ENCODE measurements around the gene PRELP.

The PRELP gene

DNA sequence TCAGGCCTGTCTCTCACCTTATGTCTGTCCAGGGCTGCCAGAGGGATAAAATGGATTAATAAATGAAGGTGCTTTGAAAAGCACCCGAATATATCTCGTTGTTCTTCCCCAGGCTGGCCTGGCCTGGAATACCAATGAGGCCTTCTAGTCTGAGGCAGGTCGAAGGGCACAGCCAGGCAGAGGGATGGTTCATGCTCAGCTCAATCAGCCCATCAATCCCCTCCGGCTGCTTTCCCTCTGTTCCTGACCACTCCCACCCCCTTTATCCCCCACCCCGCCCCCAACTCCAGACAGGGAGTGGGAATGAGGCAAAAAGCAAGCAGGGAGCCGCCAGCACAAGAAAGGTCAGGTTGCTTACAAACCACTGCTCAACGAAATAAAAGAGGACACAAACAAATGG lies 40.0 kb upstream of the PRELP start:
- intact Hi-C loops (cut with DNase I; ENCODE audit: low total_unique reads), result no loop called here
- DNase-seq, result no peak
- H3K27ac ChIP-seq, result no peak overlapping the region

GRCh38 chr1:203437696-203438315 lies 37.8 kb upstream of the PRELP start:
- Histone ChIP-seq H3K36me3 (no peaks in the 10 kb centered on the region), H3K4me1 (peaks cover 0 to 39% (median 26%) of the 10 kb centered on the region in 4 donors), H3K9me3 (no peaks in the 10 kb centered on the region), H3K27ac (no peak overlapping the region), H3K4me3 (no peak overlapping the region), H3K27me3 (no peaks in the 10 kb centered on the region)
- intact Hi-C loops (cut with DNase I; ENCODE audit: low total_unique reads), result no loop called here
- TF ChIP-seq, protein P1, sequence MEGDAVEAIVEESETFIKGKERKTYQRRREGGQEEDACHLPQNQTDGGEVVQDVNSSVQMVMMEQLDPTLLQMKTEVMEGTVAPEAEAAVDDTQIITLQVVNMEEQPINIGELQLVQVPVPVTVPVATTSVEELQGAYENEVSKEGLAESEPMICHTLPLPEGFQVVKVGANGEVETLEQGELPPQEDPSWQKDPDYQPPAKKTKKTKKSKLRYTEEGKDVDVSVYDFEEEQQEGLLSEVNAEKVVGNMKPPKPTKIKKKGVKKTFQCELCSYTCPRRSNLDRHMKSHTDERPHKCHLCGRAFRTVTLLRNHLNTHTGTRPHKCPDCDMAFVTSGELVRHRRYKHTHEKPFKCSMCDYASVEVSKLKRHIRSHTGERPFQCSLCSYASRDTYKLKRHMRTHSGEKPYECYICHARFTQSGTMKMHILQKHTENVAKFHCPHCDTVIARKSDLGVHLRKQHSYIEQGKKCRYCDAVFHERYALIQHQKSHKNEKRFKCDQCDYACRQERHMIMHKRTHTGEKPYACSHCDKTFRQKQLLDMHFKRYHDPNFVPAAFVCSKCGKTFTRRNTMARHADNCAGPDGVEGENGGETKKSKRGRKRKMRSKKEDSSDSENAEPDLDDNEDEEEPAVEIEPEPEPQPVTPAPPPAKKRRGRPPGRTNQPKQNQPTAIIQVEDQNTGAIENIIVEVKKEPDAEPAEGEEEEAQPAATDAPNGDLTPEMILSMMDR (IDR thresholded peaks at IDR 0.05), result no peak
- no peak for DNase-seq

More for the DNA sequence above, 40.0 kb upstream of the PRELP start:
- no peak overlapping the region for H3K4me3 ChIP-seq
- TF ChIP-seq, protein P1 (IDR thresholded peaks at IDR 0.05), result no peak
- H3K36me3 ChIP-seq, result no peaks in the 10 kb centered on the region
- no peaks in the 10 kb centered on the region for H3K9me3 ChIP-seq
- no peaks in the 10 kb centered on the region for H3K27me3 ChIP-seq
- peaks cover 0 to 17% (median 12%) of the 10 kb centered on the region in 4 donors for H3K4me1 ChIP-seq

- peak overlapping the region; percentile 81 to 85 for H3K27ac ChIP-seq
- H3K9me3 ChIP-seq, result no peaks in the 10 kb centered on the region
- no peaks in the 10 kb centered on the region for H3K27me3 ChIP-seq
- H3K36me3 ChIP-seq, result no peaks in the 10 kb centered on the region
- TF ChIP-seq, protein P1 (IDR thresholded peaks at IDR 0.05), result no peak
- intact Hi-C loops (cut with DNase I; ENCODE audit: low total_unique reads), result no loop called here
- no peak overlapping the region for H3K4me3 ChIP-seq
- DNase-seq, result no peak
- H3K4me1 ChIP-seq, result peaks cover 0 to 40% (median 26%) of the 10 kb centered on the region in 4 donors
Observed at GRCh38 chr1:203439131-203439730, 36.4 kb upstream of the PRELP start.

GRCh38 chr1:203440771-203441170 lies 34.8 kb upstream of the PRELP start:
- intact Hi-C loops (cut with DNase I; ENCODE audit: low total_unique reads), result loop anchor here (1.0 to 5.0 kb wide), 3 partner anchors 70 to 168 kb away; no protein-coding TSS in a partner anchor
- H3K4me1 ChIP-seq, result peaks cover 0 to 40% (median 26%) of the 10 kb centered on the region in 4 donors
- TF ChIP-seq, protein P1 (IDR thresholded peaks at IDR 0.05), result peak; percentile 83 to 88
- peak overlapping the region; percentile 81 to 85 for H3K27ac ChIP-seq
- no peaks in the 10 kb centered on the region for H3K27me3 ChIP-seq
- H3K36me3 ChIP-seq, result no peaks in the 10 kb centered on the region
- H3K9me3 ChIP-seq, result no peaks in the 10 kb centered on the region
- H3K4me3 ChIP-seq, result no peak overlapping the region
- peak; percentile 91 to 92 for DNase-seq

DNA sequence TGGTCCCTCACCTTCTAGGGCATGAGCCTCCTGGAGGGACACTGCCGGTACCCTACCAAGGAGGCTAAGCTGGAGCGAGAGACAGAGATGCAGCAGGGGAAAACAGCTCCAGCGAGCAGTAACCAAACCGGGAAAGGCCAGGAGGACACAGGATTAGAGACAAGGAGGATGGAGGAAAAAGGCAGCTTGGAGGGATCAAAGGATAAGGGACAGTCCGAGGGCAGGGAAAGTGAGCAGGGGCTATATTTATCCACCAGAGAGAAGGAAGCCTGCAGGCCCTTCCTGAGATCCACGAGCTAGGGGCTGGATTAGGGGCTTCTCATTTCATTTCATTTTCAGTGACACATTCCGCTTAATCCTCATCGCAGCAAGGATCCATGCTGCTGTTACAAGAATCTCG lies 33.8 kb upstream of the PRELP start:
- H3K27ac ChIP-seq, result peak overlapping the region; percentile 81 to 85
- TF ChIP-seq, protein P1 (IDR thresholded peaks at IDR 0.05), result no peak
- peak in 1 of 2 donors; percentile 52 for DNase-seq
- no peaks in the 10 kb centered on the region for H3K36me3 ChIP-seq
- H3K4me3 ChIP-seq, result no peak overlapping the region
- intact Hi-C loops (cut with DNase I; ENCODE audit: low total_unique reads), result loop anchor here (2.0 to 5.0 kb wide), 2 partner anchors 101 to 169 kb away; no protein-coding TSS in a partner anchor
- H3K4me1 ChIP-seq, result peaks cover 0 to 42% (median 26%) of the 10 kb centered on the region in 4 donors
- H3K27me3 ChIP-seq, result no peaks in the 10 kb centered on the region
- H3K9me3 ChIP-seq, result no peaks in the 10 kb centered on the region
